H1 (cell line): ENCODE measurements around the gene IQSEC3. TPM values are rescaled to one million over a fixed set of nuclear protein-coding genes. Genes with fewer than 3 reads are reported as not detected.

Experiments
- CTCF ChIA-PET: fragments of 300-600 bp; sonication (Branson Sonifier 250); formaldehyde crosslinking; loops from one replicate; lab custom pipeline; 2021; ENCODE audit not compliant: partially characterized antibody; lab: Charles Lee
- POLR2A ChIA-PET: fragments of 300-600 bp; sonication (Branson Sonifier 250); formaldehyde crosslinking; loops from one replicate; lab custom pipeline; 2021; ENCODE audit warnings: inconsistent platforms; ENCODE audit not compliant: partially characterized antibody; lab: Charles Lee
- DNase-seq, 2 experiments: peaks; one replicate each; pipeline versions ENCODE4 v3.0.0 to v3.0.0-alpha.2; 2010 to 2022; ENCODE audit warnings: low spot score in 2 of 2, low read depth in 1 of 2, mixed read lengths in 1 of 2
- FAIRE-seq: peaks from 2 replicates; lab custom pipeline; 2011; peaks lifted over from hg19 to GRCh38; lab: Jason Lieb, UNC
- H2AFZ ChIP-seq: 2 replicates; pipeline ENCODE4 v1.8.1; 2012; ENCODE audit warnings: low read length, inconsistent platforms
- H2AK5ac ChIP-seq: 2 replicates; pipeline ENCODE4 v1.6.1; 2013; ENCODE audit warnings: low read depth, low read length
- H2BK120ac ChIP-seq: replicated peaks from 2 replicates; pipeline ENCODE3; 2013; ENCODE audit warnings: low read depth, low read length, inconsistent platforms
- H2BK12ac ChIP-seq: 2 replicates; pipeline ENCODE4 v1.6.1; 2013; ENCODE audit warnings: low read depth, low read length
- H2BK15ac ChIP-seq: 2 replicates; pipeline ENCODE4 v1.6.1; 2013; ENCODE audit warnings: low read length
- H2BK20ac ChIP-seq: 2 replicates; pipeline ENCODE4 v1.6.1; 2013; ENCODE audit warnings: low read length
- H2BK5ac ChIP-seq: 2 replicates; pipeline ENCODE4 v1.6.1; 2013; ENCODE audit warnings: low read depth, low read length
- H3K14ac ChIP-seq: 2 replicates; pipeline ENCODE4 v1.6.1; 2013; ENCODE audit warnings: inconsistent platforms; ENCODE audit not compliant: insufficient read length
- H3K18ac ChIP-seq: 2 replicates; pipeline ENCODE4 v1.6.1; 2013; ENCODE audit warnings: low read length; ENCODE audit errors: extremely low read depth
- H3K23ac ChIP-seq: 2 replicates; pipeline ENCODE4 v1.6.1; 2013; ENCODE audit warnings: inconsistent platforms; ENCODE audit not compliant: insufficient read length
- H3K23me2 ChIP-seq: 2 replicates; pipeline ENCODE4 v1.6.1; 2013; ENCODE audit warnings: low read depth, low read length
- H3K27ac ChIP-seq: 2 replicates; pipeline ENCODE4 v1.6.1; 2011; ENCODE audit warnings: low read depth, low read length, inconsistent platforms
- H3K27me3 ChIP-seq, 4 experiments: replicated peaks in 1 of 4; 1 replicate in 1 of 4; 2 replicates in 3 of 4; pipeline versions ENCODE4 v1.6.1 to v1.8.1; 2011 to 2013; ENCODE audit warnings: low read length in 3 of 4, mild to moderate bottlenecking in 3 of 4, inconsistent platforms in 2 of 4, mixed read lengths in 2 of 4, moderate library complexity in 1 of 4; ENCODE audit not compliant: control insufficient read depth in 3 of 4, insufficient read depth in 3 of 4; ENCODE audit errors: extremely low read depth in 1 of 4
- H3K36me3 ChIP-seq, 4 experiments: 2 replicates each; pipeline versions ENCODE4 v1.6.1 to v1.8.1; 2011 to 2013; ENCODE audit warnings: mild to moderate bottlenecking in 4 of 4, low read length in 3 of 4, moderate library complexity in 2 of 4, control low read depth in 1 of 4, inconsistent platforms in 1 of 4; ENCODE audit not compliant: insufficient read depth in 4 of 4, control insufficient read depth in 2 of 4
- H3K4ac ChIP-seq: replicated peaks from 2 replicates; pipeline ENCODE3; 2013; ENCODE audit warnings: low read length, low read depth, mixed read lengths, inconsistent platforms; ENCODE audit not compliant: insufficient read length
- H3K4me1 ChIP-seq, 4 experiments: replicated peaks in 1 of 4; 1 replicate in 1 of 4; 2 replicates in 3 of 4; pipeline versions ENCODE4 v1.6.1 to v1.8.1; 2011 to 2013; ENCODE audit warnings: low read length in 3 of 4, inconsistent platforms in 2 of 4, mixed read lengths in 1 of 4; ENCODE audit not compliant: insufficient read depth in 4 of 4, control insufficient read depth in 3 of 4
- H3K4me2 ChIP-seq, 2 experiments: 2 replicates each; pipeline versions ENCODE4 v1.6.1 to v1.8.1; 2011 to 2013; ENCODE audit warnings: low read depth in 2 of 2, low read length in 2 of 2, control low read depth in 1 of 2, inconsistent platforms in 1 of 2, mild to moderate bottlenecking in 1 of 2; ENCODE audit not compliant: insufficient read depth in 1 of 2
- H3K4me3 ChIP-seq, 4 experiments: fragments of 200-600, 300-600 bp in 1 of 4; sonication (generic), shearing (Covaris generic), sonication (Bioruptor Twin) in 1 of 4; 2 replicates each; pipeline versions ENCODE4 v1.5.1 to v1.8.1; 2011 to 2016; ENCODE audit warnings: low read length in 4 of 4, low read depth in 3 of 4, control low read depth in 2 of 4, inconsistent platforms in 2 of 4, mild to moderate bottlenecking in 2 of 4, mixed read lengths in 1 of 4, moderate library complexity in 1 of 4; ENCODE audit not compliant: insufficient read depth in 2 of 4; ENCODE audit errors: extremely low read depth in 1 of 4
- H3K56ac ChIP-seq: replicated peaks from 2 replicates; pipeline ENCODE3; 2013; ENCODE audit warnings: low read depth, mild to moderate bottlenecking, mixed read lengths, low read length, inconsistent platforms; ENCODE audit not compliant: insufficient read length
- H3K79me1 ChIP-seq: 2 replicates; pipeline ENCODE4 v1.6.1; 2013; ENCODE audit warnings: low read depth, low read length, control low read depth
- H3K79me2 ChIP-seq, 2 experiments: 2 replicates each; pipeline versions ENCODE4 v1.6.1 to v1.8.1; 2012 to 2013; ENCODE audit warnings: low read length in 2 of 2, mild to moderate bottlenecking in 2 of 2, inconsistent platforms in 1 of 2; ENCODE audit not compliant: insufficient read depth in 2 of 2, control insufficient read depth in 1 of 2
- H3K9ac ChIP-seq, 4 experiments: replicated peaks in 1 of 4; 1 replicate in 1 of 4; 2 replicates in 3 of 4; pipeline versions ENCODE4 v1.6.1 to v1.8.1; 2011 to 2013; ENCODE audit warnings: low read depth in 3 of 4, low read length in 3 of 4, control low read depth in 2 of 4, mild to moderate bottlenecking in 2 of 4, moderate library complexity in 2 of 4, inconsistent platforms in 1 of 4; ENCODE audit errors: extremely low read depth in 1 of 4
- H3K9me3 ChIP-seq, 2 experiments: 2 replicates each; pipeline versions ENCODE4 v1.6.1 to v1.8.1; 2012 to 2013; ENCODE audit warnings: mild to moderate bottlenecking in 2 of 2, moderate library complexity in 2 of 2, control low read depth in 1 of 2, inconsistent platforms in 1 of 2, low read depth in 1 of 2, low read length in 1 of 2, mixed read lengths in 1 of 2; ENCODE audit not compliant: insufficient read depth in 2 of 2
- H4K20me1 ChIP-seq, 2 experiments: replicated peaks in 1 of 2; 2 replicates each; pipeline versions ENCODE3 to v1.8.1; 2011 to 2013; ENCODE audit warnings: inconsistent platforms in 2 of 2, low read length in 2 of 2, mild to moderate bottlenecking in 1 of 2; ENCODE audit not compliant: insufficient read depth in 2 of 2, control insufficient read depth in 1 of 2
- H4K5ac ChIP-seq: 2 replicates; pipeline ENCODE4 v1.6.1; 2013; ENCODE audit warnings: low read length, low read depth, mixed read lengths, inconsistent platforms; ENCODE audit not compliant: insufficient read length
- H4K8ac ChIP-seq: 2 replicates; pipeline ENCODE4 v1.8.0; 2013; ENCODE audit warnings: mild to moderate bottlenecking, moderate library complexity, low read length, inconsistent platforms; ENCODE audit not compliant: insufficient read depth; ENCODE audit errors: extremely low read depth
- H4K91ac ChIP-seq: replicated peaks from 2 replicates; pipeline ENCODE3; 2013; ENCODE audit warnings: low read length, mixed read lengths, inconsistent platforms; ENCODE audit not compliant: insufficient read length
- ASH2L ChIP-seq: fragments of 200-600, 300-600 bp; sonication (generic); IDR thresholded peaks from one replicate; pipeline ENCODE4 v1.7.1; 2017; ENCODE audit warnings: low read length
- CHD1 ChIP-seq: IDR thresholded peaks from 2 replicates; pipeline ENCODE4 v1.6.1; 2012; ENCODE audit warnings: low read depth, low read length, improper control_type of control experiment
- EZH2 ChIP-seq: fragments of 200-600 bp; sonication (generic); IDR thresholded peaks from 2 replicates; pipeline ENCODE4 v1.7.1; 2012; ENCODE audit warnings: low read depth, mild to moderate bottlenecking, moderate library complexity, low read length, inconsistent platforms; ENCODE audit not compliant: severe bottlenecking
- HDAC2 ChIP-seq, 2 experiments: fragments of 300-600 bp in 1 of 2; sonication (generic) in 1 of 2; IDR thresholded peaks; 2 replicates each; pipeline ENCODE4 v1.6.1; 2011 to 2012; ENCODE audit warnings: low read depth in 2 of 2, low read length in 2 of 2, mild to moderate bottlenecking in 2 of 2, moderate library complexity in 2 of 2, borderline replicate concordance in 1 of 2, inconsistent platforms in 1 of 2
- MAFK ChIP-seq: IDR thresholded peaks from 2 replicates; pipeline ENCODE4 v1.6.1; 2012; ENCODE audit warnings: low read depth, mild to moderate bottlenecking, improper control_type of control experiment, low read length
- NANOG ChIP-seq: IDR thresholded peaks from 2 replicates; pipeline ENCODE4 v1.6.1; 2011; ENCODE audit warnings: low read length, low read depth, mild to moderate bottlenecking, inconsistent platforms; ENCODE audit not compliant: insufficient read depth, poor library complexity, severe bottlenecking
- NRF1 ChIP-seq: IDR thresholded peaks from 2 replicates; pipeline ENCODE4 v1.6.1; 2011; ENCODE audit warnings: mild to moderate bottlenecking, low read depth, low read length, improper control_type of control experiment
- POLR2A ChIP-seq, 2 experiments: IDR thresholded peaks; 1 replicate in 1 of 2; 2 replicates in 1 of 2; pipeline ENCODE4 v1.6.1; 2011; ENCODE audit warnings: low read depth in 2 of 2, low read length in 2 of 2, mild to moderate bottlenecking in 2 of 2; ENCODE audit errors: control extremely low read depth in 1 of 2
- RFX5 ChIP-seq: IDR thresholded peaks from 2 replicates; pipeline ENCODE4 v1.6.1; 2011; ENCODE audit warnings: low read depth, low read length, improper control_type of control experiment, borderline replicate concordance
- TCF12 ChIP-seq: IDR thresholded peaks from 2 replicates; pipeline ENCODE4 v1.6.1; 2011; ENCODE audit warnings: low read depth, mild to moderate bottlenecking, low read length
- ZNF274 ChIP-seq: IDR thresholded peaks from 2 replicates; pipeline ENCODE4 v1.7.0; 2012; ENCODE audit warnings: low read length, borderline replicate concordance; ENCODE audit errors: extremely low read depth
- WGBS, 2 experiments: shearing (Covaris generic) in 1 of 2; methylation state at CpG; one replicate each; pipeline versions ENCODE4 v1.1.6 to v1.1.7; 2013 to 2015; ENCODE audit warnings: low lambda C conversion rate in 2 of 2, mixed read lengths in 2 of 2, inconsistent platforms in 1 of 2, low coverage in 1 of 2, missing lambda C conversion rate in 1 of 2; ENCODE audit not compliant: insufficient replicate concordance in 2 of 2, insufficient coverage in 1 of 2, insufficient read length in 1 of 2; ENCODE audit errors: extremely low coverage in 1 of 2, missing lambda C conversion rate in 1 of 2; 5-methylcytosine and 5-hydroxymethylcytosine counted together
- polyA plus RNA-seq, 7 experiments: library from polyadenylated mRNA; depleted of rRNA in 3 of 7; stranded (reverse) in 5 of 7; unstranded in 2 of 7; fragments of >200 nt in 5 of 7; fragments of 200-250 nt in 2 of 7; gene quantifications; 1 replicate in 5 of 7; 2 replicates in 1 of 7; 4 replicates in 1 of 7; pipeline versions ENCODE4 v1.2.1 to v1.2.3, GENCODE V29; 2011 to 2013; ENCODE audit warnings: missing spikeins in 2 of 7, mixed read lengths in 2 of 7
- total RNA-seq: library from RNA; stranded (reverse); fragmentation: NEBNext Ultra II Directional; extraction: Animal tissue kit (Norgen Biotek cat#: 25700); gene quantifications from 2 replicates; pipeline ENCODE4 v1.2.1, GENCODE V29; 2021
- TF ChIP-seq, protein P1 (sequence below): IDR thresholded peaks from 2 replicates; pipeline ENCODE4 v1.6.1; 2012; ENCODE audit warnings: inconsistent platforms

IQSEC3 gene
- total and polyA plus RNA-seq, 2 of the 8 experiments (the other 6 are each of a cell fraction or from before 2014, with no cell fraction given): 1.2 to 3.1 TPM

DNA sequence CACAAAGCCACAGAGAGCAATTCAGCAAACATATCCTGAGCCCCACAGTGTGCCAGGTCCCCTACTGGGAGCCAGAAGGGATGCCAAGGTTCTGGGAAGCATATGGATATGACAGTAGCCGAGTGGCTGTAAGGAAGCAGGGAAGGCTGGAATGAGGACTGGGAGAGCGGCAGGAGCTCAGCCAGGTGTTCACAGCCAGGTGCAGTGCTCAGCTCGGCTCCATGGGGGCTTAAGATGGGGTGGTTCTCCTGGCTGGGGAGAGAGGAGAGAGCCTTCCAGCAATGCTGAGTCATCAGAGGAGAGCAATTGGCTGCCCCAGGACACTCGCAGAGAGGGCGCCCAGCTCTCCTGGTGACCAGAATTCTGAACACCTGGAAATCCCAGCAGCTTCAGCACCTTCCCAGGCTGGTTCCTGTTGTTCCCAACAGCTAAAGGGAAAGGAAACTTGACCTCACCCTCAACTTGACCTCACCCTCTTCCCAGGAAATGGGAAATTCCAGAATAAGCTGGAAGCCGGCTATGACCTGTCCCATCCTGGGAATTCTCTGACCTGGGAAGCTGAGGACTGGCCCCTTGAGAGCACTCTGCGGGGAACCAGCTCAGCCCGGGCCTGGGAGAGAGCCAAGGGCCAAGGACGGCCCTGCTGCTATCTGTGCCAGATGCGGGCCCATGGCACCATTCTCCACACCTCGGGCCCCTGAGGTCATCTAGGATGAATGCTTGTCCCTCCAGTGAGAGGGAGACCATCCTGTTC, 112.7 kb downstream of the IQSEC3 start:
- CTCF ChIA-PET: interaction anchor here (0.8 to 5.8 kb wide), 8 partner anchors 10 to 74 kb away, joined by 3 to 60 read pairs (median 9); no protein-coding TSS in a partner anchor
- TF ChIP-seq CHD1 (no peak), TCF12 (0 out of 2 replicates have a peak, but pooled peaks have one; percentile 50), NANOG (no peak), NRF1 (no peak), EZH2 (no peak), HDAC2 (IDR thresholded peaks at IDR 0.05; ENCODE audit: borderline replicate concordance in 1 of 2, low read depth in 2 of 2, low read length in 2 of 2) (no peak), ZNF274 (no peak), POLR2A (IDR thresholded peaks at IDR 0.05; ENCODE audit: control extremely low read depth in 1 of 2, low read depth in 2 of 2, low read length in 2 of 2) (no peak), RFX5 (no peak), ASH2L (no peak), MAFK (peak; percentile 51; the same call in 1 of the 2 replicates)
- TF ChIP-seq, protein P1, sequence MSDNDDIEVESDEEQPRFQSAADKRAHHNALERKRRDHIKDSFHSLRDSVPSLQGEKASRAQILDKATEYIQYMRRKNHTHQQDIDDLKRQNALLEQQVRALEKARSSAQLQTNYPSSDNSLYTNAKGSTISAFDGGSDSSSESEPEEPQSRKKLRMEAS: no peak

More for the DNA sequence above, 112.7 kb downstream of the IQSEC3 start:
- no peak overlapping the region for H2AK5ac ChIP-seq
- no peak overlapping the region for H4K8ac ChIP-seq
- H3K4me3 ChIP-seq: no peak overlapping the region
- H3K23ac ChIP-seq: no peak overlapping the region
- H3K4ac ChIP-seq: no peak overlapping the region
- POLR2A ChIA-PET: interaction anchor here (1.1 to 1.6 kb wide), 6 partner anchors 9 to 52 kb away, joined by 3 to 6 read pairs (median 3); no protein-coding TSS in a partner anchor
- no peaks in the 10 kb centered on the region for H4K20me1 ChIP-seq
- H3K79me1 ChIP-seq: no peaks in the 10 kb centered on the region
- no peak overlapping the region for H2BK15ac ChIP-seq
- no peaks in the 10 kb centered on the region for H3K79me2 ChIP-seq
- H3K23me2 ChIP-seq: no peaks in the 10 kb centered on the region
- H2BK120ac ChIP-seq: no peak overlapping the region
- 0 out of 2 replicates have a peak overlapping the region, but pooled peaks have one; percentile 52 for H3K18ac ChIP-seq
- H4K5ac ChIP-seq: no peak overlapping the region
- no peak overlapping the region for H2BK20ac ChIP-seq
- no peak overlapping the region for H3K56ac ChIP-seq
- H2AFZ ChIP-seq: no peak overlapping the region
- H4K91ac ChIP-seq: no peak overlapping the region
- peaks cover 0 to 12% (median 7%) of the 10 kb centered on the region in 4 experiments; a peak in 6 of 7 replicates for H3K4me1 ChIP-seq
- no peak overlapping the region for H3K4me2 ChIP-seq
- no peak overlapping the region for H3K9ac ChIP-seq
- no peaks in the 10 kb centered on the region for H3K9me3 ChIP-seq
- H2BK5ac ChIP-seq: no peak overlapping the region
- no peak overlapping the region for H3K27ac ChIP-seq
- 79% methylated on average over 11 of the region's 11 CpGs; no CpG with 5 or more reads in 1 of the 2 experiments for WGBS, 2 experiments
- H2BK12ac ChIP-seq: no peak overlapping the region; the same call in 1 of the 2 replicates
- H3K14ac ChIP-seq: no peak overlapping the region
- H3K27me3 ChIP-seq: no peaks in the 10 kb centered on the region; a peak in 1 of 7 replicates
- DNase-seq (no peak), FAIRE-seq (no peak)
- H3K36me3 ChIP-seq: no peaks in the 10 kb centered on the region
